WERI-Rb-1 (cell line): Measurements from ENCODE around the gene DDT.
"Not testable (repeated sequence)": the region's sequence is repeated elsewhere in the genome, so short reads cannot be mapped to it uniquely, and the experiment has no call there.

ENCODE experiments used
- DNase-seq: peaks from one replicate; pipeline ENCODE4 v3.0.0-alpha.2; 2020
- H3K27ac ChIP-seq: fragments of 250-450 bp; sonication (Bioruptor Pico); 2 replicates; pipeline ENCODE4 v1.5.1; 2020; ENCODE audit warnings: mild to moderate bottlenecking, moderate library complexity
- H3K27me3 ChIP-seq: fragments of 250-450 bp; sonication (Bioruptor Pico); 2 replicates; pipeline ENCODE4 v1.5.1; 2021; ENCODE audit warnings: mild to moderate bottlenecking, low read depth, moderate library complexity; ENCODE audit not compliant: insufficient read depth, severe bottlenecking
- H3K36me3 ChIP-seq: fragments of 250-450 bp; sonication (Bioruptor Pico); 2 replicates; pipeline ENCODE4 v1.5.1; 2020; ENCODE audit warnings: mild to moderate bottlenecking, moderate library complexity
- H3K4me3 ChIP-seq: 2 replicates; pipeline ENCODE4 v1.5.1; 2011; ENCODE audit warnings: low read depth, mild to moderate bottlenecking, control low read depth, low read length
- H3K9me3 ChIP-seq: fragments of 250-450 bp; sonication (Bioruptor Pico); 2 replicates; pipeline ENCODE4 v1.5.1; 2021; ENCODE audit warnings: mild to moderate bottlenecking, moderate library complexity; ENCODE audit not compliant: severe bottlenecking
- TF ChIP-seq, protein P1 (sequence below): IDR thresholded peaks from 2 replicates; pipeline ENCODE4 v1.5.1; 2011; ENCODE audit warnings: low read depth, mild to moderate bottlenecking, control low read depth, inconsistent platforms, low read length

Gene DDT

GRCh38 chr22:23926561-23926960, 47.7 kb downstream of the DDT start:
- TF ChIP-seq, protein P1, sequence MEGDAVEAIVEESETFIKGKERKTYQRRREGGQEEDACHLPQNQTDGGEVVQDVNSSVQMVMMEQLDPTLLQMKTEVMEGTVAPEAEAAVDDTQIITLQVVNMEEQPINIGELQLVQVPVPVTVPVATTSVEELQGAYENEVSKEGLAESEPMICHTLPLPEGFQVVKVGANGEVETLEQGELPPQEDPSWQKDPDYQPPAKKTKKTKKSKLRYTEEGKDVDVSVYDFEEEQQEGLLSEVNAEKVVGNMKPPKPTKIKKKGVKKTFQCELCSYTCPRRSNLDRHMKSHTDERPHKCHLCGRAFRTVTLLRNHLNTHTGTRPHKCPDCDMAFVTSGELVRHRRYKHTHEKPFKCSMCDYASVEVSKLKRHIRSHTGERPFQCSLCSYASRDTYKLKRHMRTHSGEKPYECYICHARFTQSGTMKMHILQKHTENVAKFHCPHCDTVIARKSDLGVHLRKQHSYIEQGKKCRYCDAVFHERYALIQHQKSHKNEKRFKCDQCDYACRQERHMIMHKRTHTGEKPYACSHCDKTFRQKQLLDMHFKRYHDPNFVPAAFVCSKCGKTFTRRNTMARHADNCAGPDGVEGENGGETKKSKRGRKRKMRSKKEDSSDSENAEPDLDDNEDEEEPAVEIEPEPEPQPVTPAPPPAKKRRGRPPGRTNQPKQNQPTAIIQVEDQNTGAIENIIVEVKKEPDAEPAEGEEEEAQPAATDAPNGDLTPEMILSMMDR, result no peak
- Histone ChIP-seq H3K9me3 (peaks cover 11% of the 10 kb centered on the region), H3K36me3 (peaks cover 34% of the 10 kb centered on the region), H3K4me3 (no peak overlapping the region), H3K27ac (no peak overlapping the region), H3K27me3 (no peaks in the 10 kb centered on the region)
- no peak for DNase-seq

DNA sequence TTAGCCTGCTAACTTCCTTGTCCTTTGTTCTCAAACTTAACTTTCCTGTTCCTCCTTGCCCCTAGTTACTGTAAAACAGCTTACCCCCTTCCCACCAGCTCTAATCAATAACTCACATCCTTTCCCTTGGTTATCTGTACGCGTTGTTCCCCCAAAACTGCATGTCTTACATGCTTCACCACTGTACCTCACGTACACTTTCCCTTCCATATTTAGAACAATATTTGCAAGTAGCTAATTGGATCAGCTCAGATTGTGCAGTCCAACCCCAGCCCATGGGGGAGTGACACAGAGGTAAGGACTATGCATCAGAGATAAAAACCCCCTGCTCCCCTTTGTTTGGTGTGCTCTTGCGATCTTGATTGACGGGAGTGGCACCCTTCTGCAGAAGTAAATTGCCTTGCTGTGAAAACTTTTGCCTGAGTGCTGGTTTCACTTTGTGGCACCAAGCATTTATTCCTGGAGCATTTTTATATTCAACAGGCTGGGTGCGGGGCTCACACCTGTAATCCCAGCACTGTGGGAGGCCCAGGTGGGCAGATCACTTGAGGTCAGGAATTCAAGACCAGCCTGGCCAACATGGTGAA, 49.1 kb downstream of the DDT start:
- Histone ChIP-seq H3K4me3 (no peak overlapping the region), H3K36me3 (peaks cover 30% of the 10 kb centered on the region), H3K27ac (no peak overlapping the region), H3K27me3 (no peaks in the 10 kb centered on the region), H3K9me3 (peaks cover 11% of the 10 kb centered on the region)
- DNase-seq, result no peak
- TF ChIP-seq, protein P1, result no peak

- H3K27ac ChIP-seq, result no peak overlapping the region
- DNase-seq, result no peak
- peaks cover 11% of the 10 kb centered on the region for H3K9me3 ChIP-seq
- H3K36me3 ChIP-seq, result peaks cover 28% of the 10 kb centered on the region
- no peak overlapping the region for H3K4me3 ChIP-seq
- TF ChIP-seq, protein P1, result no peak
- no peaks in the 10 kb centered on the region for H3K27me3 ChIP-seq
Observed at GRCh38 chr22:23922921-23923320, 51.3 kb downstream of the DDT start.

- Histone ChIP-seq H3K36me3 (peaks cover 28% of the 10 kb centered on the region), H3K9me3 (peaks cover 11% of the 10 kb centered on the region)
- not testable (repeated sequence) for DNase-seq, H3K27ac ChIP-seq, H3K4me3 ChIP-seq, H3K27me3 ChIP-seq
Observed at GRCh38 chr22:23921586-23922201, 52.5 kb downstream of the DDT start.
